ENCODE data around the gene GOSR2.

DNA sequence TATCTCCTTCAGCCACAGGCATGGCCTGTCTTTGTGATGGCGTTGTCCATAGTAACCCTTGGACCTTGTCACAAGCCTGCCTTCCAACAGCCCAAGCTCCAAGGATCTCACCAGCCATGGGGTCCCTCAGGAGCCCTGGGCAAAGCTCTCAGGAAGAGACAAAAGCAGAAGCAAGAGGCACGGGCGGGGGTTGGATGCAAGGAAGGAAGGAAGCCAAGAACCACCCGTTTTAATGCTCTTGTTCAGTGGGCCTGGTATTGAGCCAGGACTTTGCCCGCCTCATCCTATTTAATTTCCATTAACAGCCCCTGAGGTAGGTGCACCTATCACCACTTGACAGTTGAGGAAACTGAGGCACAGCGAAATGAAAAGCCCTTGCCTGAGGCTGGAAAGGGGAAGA, 32.3 kb upstream of the GOSR2 start:
- TF ChIP-seq, protein P1, sequence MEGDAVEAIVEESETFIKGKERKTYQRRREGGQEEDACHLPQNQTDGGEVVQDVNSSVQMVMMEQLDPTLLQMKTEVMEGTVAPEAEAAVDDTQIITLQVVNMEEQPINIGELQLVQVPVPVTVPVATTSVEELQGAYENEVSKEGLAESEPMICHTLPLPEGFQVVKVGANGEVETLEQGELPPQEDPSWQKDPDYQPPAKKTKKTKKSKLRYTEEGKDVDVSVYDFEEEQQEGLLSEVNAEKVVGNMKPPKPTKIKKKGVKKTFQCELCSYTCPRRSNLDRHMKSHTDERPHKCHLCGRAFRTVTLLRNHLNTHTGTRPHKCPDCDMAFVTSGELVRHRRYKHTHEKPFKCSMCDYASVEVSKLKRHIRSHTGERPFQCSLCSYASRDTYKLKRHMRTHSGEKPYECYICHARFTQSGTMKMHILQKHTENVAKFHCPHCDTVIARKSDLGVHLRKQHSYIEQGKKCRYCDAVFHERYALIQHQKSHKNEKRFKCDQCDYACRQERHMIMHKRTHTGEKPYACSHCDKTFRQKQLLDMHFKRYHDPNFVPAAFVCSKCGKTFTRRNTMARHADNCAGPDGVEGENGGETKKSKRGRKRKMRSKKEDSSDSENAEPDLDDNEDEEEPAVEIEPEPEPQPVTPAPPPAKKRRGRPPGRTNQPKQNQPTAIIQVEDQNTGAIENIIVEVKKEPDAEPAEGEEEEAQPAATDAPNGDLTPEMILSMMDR (IDR thresholded peaks at IDR 0.05), result no peak
- TF ChIP-seq POLR2A (IDR thresholded peaks at IDR 0.05), result no peak
